Measurements from ENCODE around the gene CCNQ.

The CCNQ gene

GRCh38 chrX:153631346-153631745, 32.4 kb upstream of the CCNQ start:
- no peak for TF ChIP-seq CTCF (IDR thresholded peaks at IDR 0.05; ENCODE audit: extremely low read depth, missing control alignments)
- no peak for DNase-seq (ENCODE audit: low spot score)

DNA sequence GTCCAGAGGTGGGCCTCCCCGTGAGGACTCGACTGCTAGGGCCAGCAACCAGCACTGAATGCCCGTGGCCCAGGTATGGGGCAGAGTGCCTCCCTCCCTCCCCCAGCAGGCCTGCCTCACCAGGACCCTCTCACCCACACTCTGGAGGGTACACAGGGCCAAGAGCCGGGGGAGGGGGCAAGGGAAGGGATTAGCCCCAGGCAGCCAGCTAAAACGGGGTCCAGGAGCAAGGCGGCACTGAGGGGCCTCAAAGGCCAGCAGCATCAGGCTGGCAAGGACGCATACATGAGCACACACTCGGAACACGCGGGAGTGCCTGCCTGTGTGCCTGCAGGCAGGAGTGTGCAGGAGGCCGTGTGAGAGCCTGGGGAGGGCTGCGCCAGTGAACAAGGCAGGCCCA, 29.7 kb upstream of the CCNQ start:
- DNase-seq (ENCODE audit: low spot score) = no peak
- no peak for TF ChIP-seq CTCF (IDR thresholded peaks at IDR 0.05; ENCODE audit: extremely low read depth, missing control alignments)

GRCh38 chrX:153628129-153628528, 29.2 kb upstream of the CCNQ start:
- no peak for TF ChIP-seq CTCF (IDR thresholded peaks at IDR 0.05; ENCODE audit: extremely low read depth, missing control alignments)
- DNase-seq (ENCODE audit: low spot score) = no peak

- no peak for DNase-seq (ENCODE audit: low spot score)
- TF ChIP-seq CTCF (IDR thresholded peaks at IDR 0.05; ENCODE audit: extremely low read depth, missing control alignments) = no peak
Measured at GRCh38 chrX:153627675-153628111, 28.8 kb upstream of the CCNQ start.

DNA sequence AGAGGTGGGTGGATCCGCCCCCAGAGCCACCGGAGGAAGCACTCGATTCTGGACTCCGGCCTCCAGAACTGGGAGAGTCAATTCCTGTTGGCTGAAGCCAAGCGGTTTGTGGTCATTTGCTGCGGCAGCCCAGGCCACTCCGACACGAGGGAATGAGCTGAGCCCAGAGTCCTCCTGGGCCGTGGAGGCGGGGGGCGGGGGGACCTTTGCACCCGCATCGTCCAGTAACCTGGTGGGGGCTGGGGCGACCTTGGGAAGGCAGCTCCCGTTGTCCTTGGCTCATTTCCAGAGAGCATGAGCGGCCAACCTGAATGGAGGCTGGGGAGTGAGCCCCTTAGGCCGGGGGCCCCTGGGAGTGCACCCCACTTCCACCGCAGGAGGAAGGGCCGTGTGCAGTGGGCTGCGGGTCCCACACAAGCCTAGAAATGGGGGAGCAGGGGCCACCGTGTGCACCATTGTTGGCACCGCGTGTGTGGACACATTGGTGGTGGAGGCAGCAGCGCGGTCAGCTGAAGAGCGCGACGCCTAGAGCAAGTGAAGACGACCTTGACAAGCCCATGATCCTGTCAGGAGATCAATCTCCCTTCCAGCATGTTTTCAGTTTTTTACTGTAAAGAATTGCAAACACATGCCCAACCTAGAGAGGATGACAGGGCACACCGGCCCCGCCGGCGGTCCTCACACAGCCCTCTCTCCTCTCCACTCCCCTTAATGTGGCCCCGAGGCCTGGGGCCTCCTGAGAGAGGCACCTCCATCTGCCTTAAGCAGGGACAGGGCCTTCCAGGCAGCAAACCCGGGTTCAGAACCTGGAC, 28.1 kb upstream of the CCNQ start:
- no peak for TF ChIP-seq CTCF (IDR thresholded peaks at IDR 0.05; ENCODE audit: extremely low read depth, missing control alignments)
- no peak for DNase-seq (ENCODE audit: low spot score)

DNA sequence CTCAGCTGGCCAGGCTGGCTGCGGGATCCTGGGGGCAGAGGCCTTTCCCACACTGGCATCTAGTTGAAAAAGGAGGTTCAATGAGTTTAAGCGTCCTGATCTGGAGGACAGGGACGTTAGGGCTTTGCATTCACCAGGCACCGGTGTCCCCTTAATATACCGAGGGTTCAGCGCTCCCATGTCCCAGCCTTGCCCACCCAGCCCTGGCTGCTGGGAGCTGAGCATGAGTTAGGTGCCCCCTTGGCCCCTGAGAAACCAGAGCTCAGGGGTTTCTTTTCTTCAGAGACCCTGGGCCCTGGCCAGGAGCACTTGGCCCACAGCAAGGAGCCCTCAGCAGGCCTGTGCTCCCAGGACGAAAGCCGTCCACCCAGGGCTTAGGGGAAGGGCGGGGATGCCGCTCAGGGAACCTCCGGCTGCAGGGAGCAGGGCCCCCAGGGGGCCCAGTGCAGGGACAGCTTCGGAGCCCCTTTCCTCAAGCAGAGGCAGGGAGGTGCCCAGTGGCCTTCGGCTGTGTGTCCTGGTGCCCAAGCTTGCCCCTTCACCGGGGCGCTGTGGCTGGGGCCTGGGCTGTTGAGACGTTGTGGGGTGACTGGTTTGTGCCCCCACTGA, 27.2 kb upstream of the CCNQ start:
- DNase-seq (ENCODE audit: low spot score) = no peak
- no peak for TF ChIP-seq CTCF (IDR thresholded peaks at IDR 0.05; ENCODE audit: extremely low read depth, missing control alignments)

GRCh38 chrX:153625271-153626024, 26.5 kb upstream of the CCNQ start:
- no peak for DNase-seq (ENCODE audit: low spot score)

More at GRCh38 chrX:153625271-153626024, 26.5 kb upstream of the CCNQ start:
- TF ChIP-seq CTCF (IDR thresholded peaks at IDR 0.05; ENCODE audit: extremely low read depth, missing control alignments) = no peak

All from GM20000 (cell line).